Smooth muscle cell (in vitro differentiated cells): Measurements from ENCODE around the gene BICC1. TPM values are rescaled to one million over a fixed set of nuclear protein-coding genes. Genes with fewer than 3 reads are reported as not detected.

Experiments
- DNase-seq: peaks from one replicate; lab custom pipeline; 2025; ENCODE audit not compliant: unreplicated experiment; lab: John Stamatoyannopoulos, UW
- H2AFZ ChIP-seq: fragments of 200-600 bp; sonication (generic); 2 replicates; pipeline ENCODE4 v1.6.0; 2016; ENCODE audit warnings: antibody characterized with exemption, low read depth, mild to moderate bottlenecking
- H3F3A ChIP-seq: fragments of 200-600 bp; sonication (generic); 2 replicates; pipeline ENCODE4 v1.6.0; 2017; ENCODE audit warnings: antibody characterized with exemption, low read depth
- H3K27ac ChIP-seq: fragments of 200-600 bp; sonication (generic); 2 replicates; pipeline ENCODE4 v1.5.1; 2016; ENCODE audit warnings: low read depth, mild to moderate bottlenecking
- H3K27me3 ChIP-seq: fragments of 200-600 bp; sonication (generic); 2 replicates; pipeline ENCODE4 v1.6.1; 2016; ENCODE audit warnings: low read depth, mild to moderate bottlenecking
- H3K36me3 ChIP-seq: fragments of 200-600 bp; sonication (generic); 2 replicates; pipeline ENCODE4 v1.5.1; 2016; ENCODE audit warnings: low read depth
- H3K4me1 ChIP-seq: fragments of 200-600 bp; sonication (generic); 2 replicates; pipeline ENCODE4 v1.5.1; 2016; ENCODE audit warnings: low read depth
- H3K4me2 ChIP-seq: fragments of 200-600 bp; sonication (generic); 2 replicates; pipeline ENCODE4 v1.6.0; 2016; ENCODE audit warnings: mild to moderate bottlenecking
- H3K4me3 ChIP-seq: fragments of 200-600 bp; sonication (generic); 2 replicates; pipeline ENCODE4 v1.5.1; 2016; ENCODE audit warnings: mild to moderate bottlenecking
- H3K79me2 ChIP-seq: fragments of 200-600 bp; sonication (generic); 2 replicates; pipeline ENCODE4 v1.6.0; 2016; ENCODE audit warnings: low read depth, mild to moderate bottlenecking
- H3K9ac ChIP-seq: fragments of 200-600 bp; sonication (generic); 2 replicates; pipeline ENCODE4 v1.6.0; 2016; ENCODE audit warnings: low read depth
- H3K9me3 ChIP-seq: fragments of 200-600 bp; sonication (generic); replicated peaks from 2 replicates; pipeline ENCODE4 v1.5.1; 2016; ENCODE audit warnings: low read depth
- H4K20me1 ChIP-seq: fragments of 200-600 bp; sonication (generic); 2 replicates; pipeline ENCODE4 v1.6.0; 2016; ENCODE audit warnings: low read depth
- WGBS: methylation state at CpG from one replicate; pipeline ENCODE4 v1.1.7; 2016; ENCODE audit warnings: low lambda C conversion rate; 5-methylcytosine and 5-hydroxymethylcytosine counted together
- polyA plus RNA-seq: library from polyadenylated mRNA; unstranded; fragments of >200 nt; fragmentation: Nextera tagmentation; extraction: Ambion mirVana; gene quantifications from 2 replicates; pipeline ENCODE4 v1.2.1, GENCODE V29; 2016
- total RNA-seq: library from RNA; depleted of rRNA; stranded (reverse); fragments of >200 nt; gene quantifications from 2 replicates; pipeline ENCODE4 v1.2.3, GENCODE V29; 2014
- TF ChIP-seq, protein P1 (sequence below): fragments of 200-600 bp; sonication (generic); IDR thresholded peaks from 2 replicates; pipeline ENCODE4 v1.5.1; 2017; ENCODE audit warnings: borderline replicate concordance, mild to moderate bottlenecking, antibody characterized with exemption; ENCODE audit not compliant: insufficient read depth, poor library complexity, severe bottlenecking

Gene BICC1
- total and polyA plus RNA-seq, 2 experiments from 2014 or later, result 7.9 to 23.0 TPM

DNA sequence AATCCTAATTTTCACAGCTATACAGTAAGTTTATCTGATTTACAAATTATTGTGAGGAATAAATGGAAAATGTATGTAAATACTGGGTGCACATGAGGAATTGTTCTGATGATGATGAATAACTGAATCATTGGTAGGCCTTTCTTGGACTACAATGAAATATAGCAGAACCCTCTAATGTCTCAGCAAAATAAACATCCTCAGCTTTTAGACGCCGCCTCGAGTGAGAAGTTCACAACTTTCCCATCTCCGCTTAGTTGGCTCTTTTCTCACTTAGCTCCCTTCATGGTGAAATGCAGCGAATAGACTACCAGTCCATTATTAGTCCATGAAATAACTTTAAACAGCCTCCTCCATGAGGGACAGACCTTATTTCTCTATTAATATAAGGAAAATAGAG lies 182.3 kb downstream of the BICC1 start:
- Histone ChIP-seq H3K4me1 (no peaks in the 10 kb centered on the region), H4K20me1 (peaks cover 19% of the 10 kb centered on the region), H3F3A (no peaks in the 10 kb centered on the region), H3K9me3 (peaks cover 4% of the 10 kb centered on the region), H3K4me2 (no peak overlapping the region), H2AFZ (no peak overlapping the region), H3K4me3 (no peak overlapping the region), H3K79me2 (peaks cover 21% of the 10 kb centered on the region), H3K27ac (no peak overlapping the region), H3K36me3 (no peaks in the 10 kb centered on the region), H3K9ac (no peak overlapping the region), H3K27me3 (no peaks in the 10 kb centered on the region)
- TF ChIP-seq, protein P1, sequence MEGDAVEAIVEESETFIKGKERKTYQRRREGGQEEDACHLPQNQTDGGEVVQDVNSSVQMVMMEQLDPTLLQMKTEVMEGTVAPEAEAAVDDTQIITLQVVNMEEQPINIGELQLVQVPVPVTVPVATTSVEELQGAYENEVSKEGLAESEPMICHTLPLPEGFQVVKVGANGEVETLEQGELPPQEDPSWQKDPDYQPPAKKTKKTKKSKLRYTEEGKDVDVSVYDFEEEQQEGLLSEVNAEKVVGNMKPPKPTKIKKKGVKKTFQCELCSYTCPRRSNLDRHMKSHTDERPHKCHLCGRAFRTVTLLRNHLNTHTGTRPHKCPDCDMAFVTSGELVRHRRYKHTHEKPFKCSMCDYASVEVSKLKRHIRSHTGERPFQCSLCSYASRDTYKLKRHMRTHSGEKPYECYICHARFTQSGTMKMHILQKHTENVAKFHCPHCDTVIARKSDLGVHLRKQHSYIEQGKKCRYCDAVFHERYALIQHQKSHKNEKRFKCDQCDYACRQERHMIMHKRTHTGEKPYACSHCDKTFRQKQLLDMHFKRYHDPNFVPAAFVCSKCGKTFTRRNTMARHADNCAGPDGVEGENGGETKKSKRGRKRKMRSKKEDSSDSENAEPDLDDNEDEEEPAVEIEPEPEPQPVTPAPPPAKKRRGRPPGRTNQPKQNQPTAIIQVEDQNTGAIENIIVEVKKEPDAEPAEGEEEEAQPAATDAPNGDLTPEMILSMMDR, result no peak
- DNase-seq, result no peak
- WGBS, result 65% methylated on average over 5 of the region's 5 CpGs

DNA sequence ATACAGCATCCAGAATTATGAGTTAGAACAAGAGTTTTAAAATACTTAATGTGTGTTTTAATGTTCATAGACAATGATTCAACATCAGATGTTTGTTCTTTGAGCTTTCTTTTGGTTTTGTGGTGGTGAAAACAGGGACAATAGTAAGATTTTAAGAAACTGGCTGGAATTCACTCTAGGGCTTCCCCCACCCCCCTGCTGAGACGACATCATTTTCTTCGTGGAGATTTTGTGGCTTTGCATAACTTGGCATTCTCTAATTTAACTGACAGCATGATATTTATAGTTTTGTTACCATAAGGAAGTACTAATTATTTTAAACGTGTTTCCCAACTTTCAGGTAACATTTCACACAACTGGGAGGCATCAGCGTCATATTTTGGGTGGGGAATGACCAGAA lies 184.1 kb downstream of the BICC1 start:
- Histone ChIP-seq H3K79me2 (peaks cover 21% of the 10 kb centered on the region), H3K27ac (no peak overlapping the region)
- no peak for DNase-seq

DNA sequence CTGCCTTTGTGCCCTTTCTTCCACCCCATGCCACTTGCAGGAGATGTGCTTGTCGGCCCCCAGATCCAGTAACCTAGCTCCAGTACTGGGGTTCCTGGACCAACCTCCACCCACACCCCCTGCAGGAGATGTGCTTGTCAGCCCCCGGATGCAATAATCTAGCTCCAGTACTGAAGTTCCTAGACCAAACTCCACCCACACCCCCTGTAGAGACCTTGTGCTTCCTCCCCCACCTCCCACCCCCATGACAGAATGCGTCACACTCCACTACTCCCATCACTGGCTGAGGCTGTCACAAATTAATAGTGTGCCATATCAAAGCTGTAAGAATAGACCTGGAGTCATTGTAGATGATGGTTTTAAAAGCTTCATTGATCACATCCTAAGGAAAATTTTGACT lies 185.0 kb downstream of the BICC1 start:
- Histone ChIP-seq H3K79me2 (peaks cover 16% of the 10 kb centered on the region), H3K27ac (no peak overlapping the region), H3K27me3 (no peaks in the 10 kb centered on the region), H3K4me1 (no peaks in the 10 kb centered on the region), H3K9me3 (no peaks in the 10 kb centered on the region), H3K4me2 (no peak overlapping the region), H3K9ac (no peak overlapping the region), H2AFZ (no peak overlapping the region), H3K36me3 (no peaks in the 10 kb centered on the region), H3F3A (no peaks in the 10 kb centered on the region), H3K4me3 (no peak overlapping the region), H4K20me1 (peaks cover 19% of the 10 kb centered on the region)
- 89% methylated on average over 3 of the region's 3 CpGs for whole genome bisulfite sequencing
- TF ChIP-seq, protein P1, result no peak
- DNase-seq, result no peak

More for the DNA sequence above, 184.1 kb downstream of the BICC1 start:
- H3K9ac ChIP-seq, result no peak overlapping the region
- H3K4me1 ChIP-seq, result no peaks in the 10 kb centered on the region
- no peak overlapping the region for H3K4me2 ChIP-seq
- peaks cover 4% of the 10 kb centered on the region for H3K9me3 ChIP-seq
- TF ChIP-seq, protein P1, result no peak
- no peak overlapping the region for H3K4me3 ChIP-seq
- peaks cover 19% of the 10 kb centered on the region for H4K20me1 ChIP-seq
- no peak overlapping the region for H2AFZ ChIP-seq
- H3K36me3 ChIP-seq, result no peaks in the 10 kb centered on the region
- no peaks in the 10 kb centered on the region for H3K27me3 ChIP-seq
- WGBS, result 54% methylated on average over 4 of the region's 4 CpGs
- H3F3A ChIP-seq, result no peaks in the 10 kb centered on the region

DNA sequence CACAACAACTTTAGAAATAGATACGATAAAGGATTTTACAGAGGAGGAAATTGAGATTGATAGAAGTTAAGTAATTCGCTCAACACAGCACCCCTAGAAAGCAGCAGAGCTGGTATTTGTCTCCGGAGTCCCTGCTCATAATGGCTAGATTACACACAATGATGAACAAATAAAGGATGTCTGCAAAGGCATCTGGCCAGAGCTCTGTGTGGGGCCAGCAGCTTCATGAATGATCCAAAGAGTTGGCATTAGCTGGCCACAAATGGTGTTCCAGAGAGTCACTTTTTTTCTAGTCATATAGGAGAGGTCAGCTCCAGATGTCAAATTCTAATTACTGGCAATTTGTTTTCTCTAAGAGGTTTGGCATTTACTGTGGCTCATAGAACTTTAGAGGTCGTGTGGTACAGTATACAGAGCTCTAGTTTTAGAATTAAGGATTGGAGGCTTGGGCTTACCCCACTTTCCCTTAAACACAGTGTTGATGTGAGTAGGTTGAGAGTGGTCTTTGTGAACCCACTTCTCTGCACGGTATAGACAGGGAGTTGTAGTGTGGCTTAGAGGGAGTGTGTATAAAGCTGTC lies 186.2 kb downstream of the BICC1 start:
- no peak overlapping the region for H3K4me2 ChIP-seq
- H3K27me3 ChIP-seq, result no peaks in the 10 kb centered on the region
- no peaks in the 10 kb centered on the region for H3K4me1 ChIP-seq
- H2AFZ ChIP-seq, result no peak overlapping the region
- H3K9ac ChIP-seq, result no peak overlapping the region
- no peak overlapping the region for H3K27ac ChIP-seq
- H3K36me3 ChIP-seq, result no peaks in the 10 kb centered on the region
- H3F3A ChIP-seq, result no peaks in the 10 kb centered on the region
- H3K4me3 ChIP-seq, result no peak overlapping the region
- peaks cover 19% of the 10 kb centered on the region for H4K20me1 ChIP-seq
- no peaks in the 10 kb centered on the region for H3K9me3 ChIP-seq
- DNase-seq, result no peak
- H3K79me2 ChIP-seq, result peaks cover 16% of the 10 kb centered on the region
- TF ChIP-seq, protein P1, result no peak
- WGBS, result 85% methylated on average over 5 of the region's 5 CpGs
